Measurements from ENCODE around the gene ZNF492. TPM values are rescaled to one million over a fixed set of nuclear protein-coding genes. Genes with fewer than 3 reads are reported as not detected.
"Not testable (repeated sequence)": the region's sequence is repeated elsewhere in the genome, so short reads cannot be mapped to it uniquely, and the experiment has no call there.

ZNF492 gene
- total and polyA plus RNA-seq, 5 donors from 2014 or later = 0.05 to 1.2 (median 0.15) TPM

- Histone ChIP-seq H3K4me1 (ENCODE audit: control insufficient read depth, insufficient read depth, low read length, poor library complexity, severe bottlenecking) (no peaks in the 10 kb centered on the region), H3K9me3 (ENCODE audit: control insufficient read depth in 2 of 2, low read length in 2 of 2) (peaks cover 4 to 28% of the 10 kb centered on the region in 2 experiments), H3K4me3 (ENCODE audit: low read depth, low read length) (no peak overlapping the region), H3K27ac (ENCODE audit: insufficient read depth, low read length, poor library complexity, severe bottlenecking) (no peak overlapping the region), H3K36me3 (ENCODE audit: control insufficient read depth, insufficient read depth, low read length) (no peaks in the 10 kb centered on the region), H3K27me3 (ENCODE audit: control insufficient read depth, insufficient read depth, low read length) (no peaks in the 10 kb centered on the region)
- Mint-ChIP-seq H3K27ac (no peak overlapping the region), H3K4me1 (no peaks in the 10 kb centered on the region), H3K27me3 (no peaks in the 10 kb centered on the region), H3K9me3 (peaks cover 0 to 25% (median 8%) of the 10 kb centered on the region in 7 donors), H3K36me3 (no peaks in the 10 kb centered on the region), H3K4me3 (no peak overlapping the region)
- DNase-seq (no peak), ATAC-seq (ENCODE audit: low read depth in 2 of 2) (no peak)
These were observed 25.7 kb upstream of the ZNF492 start for GRCh38 chr19:22608441-22608840.

- Histone ChIP-seq H3K27ac (ENCODE audit: insufficient read depth, low read length, poor library complexity, severe bottlenecking) (no peak overlapping the region), H3K4me1 (ENCODE audit: control insufficient read depth, insufficient read depth, low read length, poor library complexity, severe bottlenecking) (no peaks in the 10 kb centered on the region), H3K36me3 (ENCODE audit: control insufficient read depth, insufficient read depth, low read length) (no peaks in the 10 kb centered on the region), H3K27me3 (ENCODE audit: control insufficient read depth, insufficient read depth, low read length) (no peaks in the 10 kb centered on the region), H3K9me3 (ENCODE audit: control insufficient read depth in 2 of 2, low read length in 2 of 2) (peaks cover 4 to 19% of the 10 kb centered on the region in 2 experiments), H3K4me3 (ENCODE audit: low read depth, low read length) (no peak overlapping the region)
- ATAC-seq (ENCODE audit: low read depth in 2 of 2) = no peak
- H3K9me3 Mint-ChIP-seq = peaks cover 0 to 29% (median 9%) of the 10 kb centered on the region in 7 donors
- DNase-seq = no peak
- no peak overlapping the region for H3K4me3 Mint-ChIP-seq
- H3K4me1 Mint-ChIP-seq = no peaks in the 10 kb centered on the region
- no peak overlapping the region for H3K27ac Mint-ChIP-seq
- H3K36me3 Mint-ChIP-seq = no peaks in the 10 kb centered on the region
- H3K27me3 Mint-ChIP-seq = no peaks in the 10 kb centered on the region
These were observed 24.5 kb upstream of the ZNF492 start for GRCh38 chr19:22609630-22610029.

- H3K4me1 ChIP-seq (ENCODE audit: control insufficient read depth, insufficient read depth, low read length, poor library complexity, severe bottlenecking) = no peaks in the 10 kb centered on the region
- Mint-ChIP-seq H3K27ac (no peak overlapping the region), H3K9me3 (peaks cover 0 to 29% (median 9%) of the 10 kb centered on the region in 7 donors), H3K27me3 (no peaks in the 10 kb centered on the region), H3K4me1 (no peaks in the 10 kb centered on the region), H3K4me3 (no peak overlapping the region), H3K36me3 (no peaks in the 10 kb centered on the region)
- peaks cover 4 to 17% of the 10 kb centered on the region in 2 experiments for H3K9me3 ChIP-seq (ENCODE audit: control insufficient read depth in 2 of 2, low read length in 2 of 2)
- DNase-seq (no peak), ATAC-seq (ENCODE audit: low read depth in 2 of 2) (no peak)
- no peaks in the 10 kb centered on the region for H3K27me3 ChIP-seq (ENCODE audit: control insufficient read depth, insufficient read depth, low read length)
- H3K4me3 ChIP-seq (ENCODE audit: low read depth, low read length) = no peak overlapping the region
- H3K27ac ChIP-seq (ENCODE audit: insufficient read depth, low read length, poor library complexity, severe bottlenecking) = no peak overlapping the region
- no peaks in the 10 kb centered on the region for H3K36me3 ChIP-seq (ENCODE audit: control insufficient read depth, insufficient read depth, low read length)
These were observed 24.0 kb upstream of the ZNF492 start for GRCh38 chr19:22610121-22610520.

GRCh38 chr19:22612316-22612715, 21.8 kb upstream of the ZNF492 start:
- no peaks in the 10 kb centered on the region for H3K4me1 ChIP-seq (ENCODE audit: control insufficient read depth, insufficient read depth, low read length, poor library complexity, severe bottlenecking)
- no peak overlapping the region for H3K4me3 ChIP-seq (ENCODE audit: low read depth, low read length)
- no peak for DNase-seq
- Mint-ChIP-seq H3K27ac (no peak overlapping the region), H3K9me3 (peaks cover 0 to 23% (median 7%) of the 10 kb centered on the region in 7 donors), H3K27me3 (no peaks in the 10 kb centered on the region), H3K4me3 (no peak overlapping the region), H3K4me1 (no peaks in the 10 kb centered on the region), H3K36me3 (no peaks in the 10 kb centered on the region)
- ATAC-seq (ENCODE audit: low read depth in 2 of 2) = no peak
- no peaks in the 10 kb centered on the region for H3K36me3 ChIP-seq (ENCODE audit: control insufficient read depth, insufficient read depth, low read length)
- H3K27me3 ChIP-seq (ENCODE audit: control insufficient read depth, insufficient read depth, low read length) = no peaks in the 10 kb centered on the region
- no peak overlapping the region for H3K27ac ChIP-seq (ENCODE audit: insufficient read depth, low read length, poor library complexity, severe bottlenecking)
- peaks cover 2 to 5% of the 10 kb centered on the region in 2 experiments for H3K9me3 ChIP-seq (ENCODE audit: control insufficient read depth in 2 of 2, low read length in 2 of 2)

- H3K27me3 Mint-ChIP-seq = no peaks in the 10 kb centered on the region
- peaks cover 0 to 2% (median 0%) of the 10 kb centered on the region in 4 donors for H3K4me1 Mint-ChIP-seq
- no peak for ATAC-seq (ENCODE audit: low read depth in 2 of 2)
- no peak overlapping the region for H3K4me3 ChIP-seq (ENCODE audit: low read depth, low read length)
- H3K9me3 Mint-ChIP-seq = peaks cover 0 to 20% (median 9%) of the 10 kb centered on the region in 7 donors
- no peaks in the 10 kb centered on the region for H3K4me1 ChIP-seq (ENCODE audit: control insufficient read depth, insufficient read depth, low read length, poor library complexity, severe bottlenecking)
- no peaks in the 10 kb centered on the region for H3K36me3 Mint-ChIP-seq
- no peak for DNase-seq
- no peaks in the 10 kb centered on the region for H3K36me3 ChIP-seq (ENCODE audit: control insufficient read depth, insufficient read depth, low read length)
- no peak overlapping the region for H3K27ac Mint-ChIP-seq
- H3K27me3 ChIP-seq (ENCODE audit: control insufficient read depth, insufficient read depth, low read length) = no peaks in the 10 kb centered on the region
- H3K9me3 ChIP-seq (ENCODE audit: control insufficient read depth in 2 of 2, low read length in 2 of 2) = peaks cover 4 to 10% of the 10 kb centered on the region in 2 experiments
- H3K4me3 Mint-ChIP-seq = no peak overlapping the region
- H3K27ac ChIP-seq (ENCODE audit: insufficient read depth, low read length, poor library complexity, severe bottlenecking) = no peak overlapping the region
These were observed 17.5 kb upstream of the ZNF492 start for GRCh38 chr19:22616659-22617058.

- not testable (repeated sequence) for H3K4me3 ChIP-seq (ENCODE audit: low read depth, low read length); H3K27ac ChIP-seq (ENCODE audit: insufficient read depth, low read length, poor library complexity, severe bottlenecking); H3K36me3 ChIP-seq (ENCODE audit: control insufficient read depth, insufficient read depth, low read length); H3K36me3 Mint-ChIP-seq; H3K27me3 ChIP-seq (ENCODE audit: control insufficient read depth, insufficient read depth, low read length); ATAC-seq (ENCODE audit: low read depth in 2 of 2); H3K4me1 Mint-ChIP-seq; H3K27ac Mint-ChIP-seq; H3K27me3 Mint-ChIP-seq; DNase-seq; H3K4me1 ChIP-seq (ENCODE audit: control insufficient read depth, insufficient read depth, low read length, poor library complexity, severe bottlenecking); H3K4me3 Mint-ChIP-seq
- H3K9me3 Mint-ChIP-seq = peaks cover 0 to 20% (median 9%) of the 10 kb centered on the region in 7 donors
- peaks cover 4 to 10% of the 10 kb centered on the region in 2 experiments for H3K9me3 ChIP-seq (ENCODE audit: control insufficient read depth in 2 of 2, low read length in 2 of 2)
These were observed 16.9 kb upstream of the ZNF492 start for GRCh38 chr19:22617181-22617580.

- Mint-ChIP-seq H3K4me3 (no peak overlapping the region), H3K36me3 (no peaks in the 10 kb centered on the region), H3K4me1 (peaks cover 0 to 2% (median 0%) of the 10 kb centered on the region in 4 donors), H3K27me3 (no peaks in the 10 kb centered on the region), H3K9me3 (peaks cover 0 to 20% (median 5%) of the 10 kb centered on the region in 7 donors), H3K27ac (no peak overlapping the region)
- H3K27ac ChIP-seq (ENCODE audit: insufficient read depth, low read length, poor library complexity, severe bottlenecking) = no peak overlapping the region
- peaks cover 4 to 10% of the 10 kb centered on the region in 2 experiments for H3K9me3 ChIP-seq (ENCODE audit: control insufficient read depth in 2 of 2, low read length in 2 of 2)
- H3K4me3 ChIP-seq (ENCODE audit: low read depth, low read length) = no peak overlapping the region
- no peaks in the 10 kb centered on the region for H3K27me3 ChIP-seq (ENCODE audit: control insufficient read depth, insufficient read depth, low read length)
- no peaks in the 10 kb centered on the region for H3K36me3 ChIP-seq (ENCODE audit: control insufficient read depth, insufficient read depth, low read length)
- H3K4me1 ChIP-seq (ENCODE audit: control insufficient read depth, insufficient read depth, low read length, poor library complexity, severe bottlenecking) = no peaks in the 10 kb centered on the region
- ATAC-seq (ENCODE audit: low read depth in 2 of 2) = no peak
- no peak for DNase-seq
These were observed 16.4 kb upstream of the ZNF492 start for GRCh38 chr19:22617614-22618320.

GRCh38 chr19:22619371-22619770, 14.8 kb upstream of the ZNF492 start:
- no peak for ATAC-seq (ENCODE audit: low read depth in 2 of 2)
- Histone ChIP-seq H3K4me1 (ENCODE audit: control insufficient read depth, insufficient read depth, low read length, poor library complexity, severe bottlenecking) (no peaks in the 10 kb centered on the region), H3K9me3 (ENCODE audit: control insufficient read depth in 2 of 2, low read length in 2 of 2) (peaks cover 4 to 17% of the 10 kb centered on the region in 2 experiments), H3K27me3 (ENCODE audit: control insufficient read depth, insufficient read depth, low read length) (no peaks in the 10 kb centered on the region), H3K27ac (ENCODE audit: insufficient read depth, low read length, poor library complexity, severe bottlenecking) (no peak overlapping the region), H3K4me3 (ENCODE audit: low read depth, low read length) (no peak overlapping the region), H3K36me3 (ENCODE audit: control insufficient read depth, insufficient read depth, low read length) (no peaks in the 10 kb centered on the region)
- H3K4me3 Mint-ChIP-seq = no peak overlapping the region
- H3K36me3 Mint-ChIP-seq = no peaks in the 10 kb centered on the region
- H3K4me1 Mint-ChIP-seq = peaks cover 0 to 2% (median 0%) of the 10 kb centered on the region in 4 donors
- no peak for DNase-seq
- H3K27ac Mint-ChIP-seq = no peak overlapping the region
- H3K27me3 Mint-ChIP-seq = no peaks in the 10 kb centered on the region
- peaks cover 0 to 16% (median 4%) of the 10 kb centered on the region in 7 donors for H3K9me3 Mint-ChIP-seq
